ENCODE results near the gene SLC26A9.

SLC26A9 gene

GRCh38 chr1:205972491-205973168 is 29.4 kb upstream of the SLC26A9 start:
- DNase-seq (ENCODE audit: low spot score): no peak

- no peak for DNase-seq (ENCODE audit: low spot score)
Measured at GRCh38 chr1:205972081-205972480, 28.8 kb upstream of the SLC26A9 start.

- DNase-seq (ENCODE audit: low spot score): no peak
Measured at GRCh38 chr1:205971082-205971481, 27.8 kb upstream of the SLC26A9 start.

GRCh38 chr1:205970486-205970885 is 27.2 kb upstream of the SLC26A9 start:
- DNase-seq (ENCODE audit: low spot score): no peak

DNA sequence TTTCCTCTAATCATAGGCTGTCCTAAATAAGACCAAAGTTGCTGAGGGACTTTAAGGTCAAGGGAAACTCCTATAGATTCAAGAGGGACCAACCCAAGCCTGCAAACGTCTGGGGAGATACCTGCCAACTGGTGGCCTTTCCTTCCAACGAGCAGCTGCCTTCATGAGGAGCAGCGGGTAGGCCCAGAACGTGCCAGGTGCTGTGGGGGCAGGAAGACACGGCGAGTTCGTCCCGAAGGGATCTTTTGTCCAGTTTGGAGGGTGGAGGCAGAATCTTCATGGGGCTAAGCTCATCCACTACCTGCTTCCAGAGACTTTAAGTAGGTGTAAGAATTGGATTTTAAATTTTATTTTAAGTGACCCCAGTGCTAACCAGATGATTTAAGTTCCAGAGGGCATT is 26.0 kb upstream of the SLC26A9 start:
- DNase-seq (ENCODE audit: low spot score): no peak

GRCh38 chr1:205967554-205968335 is 24.5 kb upstream of the SLC26A9 start:
- no peak for DNase-seq (ENCODE audit: low spot score)

- no peak for DNase-seq (ENCODE audit: low spot score)
Measured at GRCh38 chr1:205965036-205965884, 22.0 kb upstream of the SLC26A9 start.

DNA sequence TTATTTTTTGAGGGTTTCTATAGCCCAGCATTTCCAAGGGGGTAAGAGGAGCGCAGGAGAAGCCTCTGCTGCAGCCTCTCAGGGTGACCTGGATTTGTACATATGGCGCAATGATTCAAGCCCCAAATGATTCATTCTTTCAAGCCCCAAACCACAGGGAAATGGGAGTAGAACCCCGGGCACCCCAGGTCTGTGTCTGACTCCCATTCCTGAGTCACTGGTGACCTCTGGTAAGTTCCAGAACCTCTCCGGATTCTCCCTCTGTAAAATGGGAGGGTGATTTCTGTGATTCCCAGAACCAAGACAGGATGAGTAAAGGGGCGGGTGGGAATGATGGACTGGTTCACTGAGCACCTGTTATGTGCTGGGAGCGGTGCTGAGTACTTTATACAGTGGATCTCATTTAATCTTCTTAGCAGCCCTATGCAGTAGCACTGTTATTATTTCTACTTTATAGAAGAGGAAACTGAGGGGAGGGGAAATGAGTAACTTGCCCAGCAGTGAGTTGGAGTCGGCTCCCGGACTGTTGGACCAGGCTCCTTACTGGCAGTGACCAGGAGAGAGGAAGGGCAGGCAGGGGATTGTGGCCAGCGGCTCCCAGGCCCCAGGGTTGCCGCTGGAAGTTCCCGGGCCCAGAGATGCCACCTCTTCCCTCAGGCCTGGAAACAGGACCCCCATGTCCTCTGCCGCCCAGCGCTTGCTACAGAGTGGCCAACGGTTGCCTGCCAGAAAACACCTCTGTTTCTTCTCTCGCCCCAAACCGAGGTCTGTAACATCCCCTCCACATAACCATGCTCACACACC is 20.3 kb upstream of the SLC26A9 start:
- no peak for DNase-seq (ENCODE audit: low spot score)

DNA sequence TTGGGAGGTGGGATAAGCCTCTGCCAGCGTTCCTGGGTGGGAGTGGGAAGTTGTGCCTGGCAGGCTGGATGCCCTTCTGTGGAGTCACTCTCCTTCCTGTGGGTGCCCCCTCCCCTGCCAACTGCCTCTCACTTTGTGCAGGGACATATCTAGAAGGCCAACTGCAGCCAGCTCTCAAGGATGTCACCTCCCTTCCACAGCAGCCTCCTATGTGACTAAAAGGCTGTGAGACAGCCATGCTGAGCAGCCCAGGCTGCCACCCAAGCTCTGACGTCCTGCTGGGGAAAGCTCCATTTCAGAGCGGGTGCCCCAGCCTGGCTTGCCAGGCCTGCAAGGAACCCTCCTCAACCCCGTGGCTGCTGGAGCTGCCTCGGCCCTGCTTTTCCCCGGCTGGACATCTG is 19.6 kb upstream of the SLC26A9 start:
- no peak for DNase-seq (ENCODE audit: low spot score)

GRCh38 chr1:205961991-205962820 is 18.9 kb upstream of the SLC26A9 start:
- DNase-seq (ENCODE audit: low spot score): no peak

DNA sequence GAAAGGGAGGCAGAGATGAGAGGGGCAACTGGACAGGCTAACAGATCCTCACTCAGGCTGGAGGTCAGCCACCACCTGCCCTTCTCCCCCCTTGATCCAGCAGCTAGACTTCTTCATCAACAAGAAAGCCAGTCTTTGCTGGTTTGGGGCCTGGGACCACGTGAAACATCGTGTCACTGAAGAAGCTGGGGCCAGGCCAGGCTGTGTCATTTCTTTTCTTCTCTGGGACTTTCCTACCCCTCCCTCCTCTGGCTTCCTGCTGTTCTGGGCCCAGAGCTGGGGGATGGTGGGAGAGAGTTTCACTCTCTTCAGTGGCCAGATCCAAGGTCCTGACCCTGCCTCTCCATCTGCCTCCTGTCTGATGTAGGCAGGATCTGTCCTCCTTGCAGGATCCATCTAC is 18.1 kb upstream of the SLC26A9 start:
- no peak for DNase-seq (ENCODE audit: low spot score)

GRCh38 chr1:205959789-205960188 is 16.5 kb upstream of the SLC26A9 start:
- DNase-seq (ENCODE audit: low spot score): no peak

GRCh38 chr1:205955499-205955898 is 12.2 kb upstream of the SLC26A9 start:
- DNase-seq (ENCODE audit: low spot score): no peak

- DNase-seq (ENCODE audit: low spot score): no peak
Measured at GRCh38 chr1:205954819-205955404, 11.7 kb upstream of the SLC26A9 start.

DNA sequence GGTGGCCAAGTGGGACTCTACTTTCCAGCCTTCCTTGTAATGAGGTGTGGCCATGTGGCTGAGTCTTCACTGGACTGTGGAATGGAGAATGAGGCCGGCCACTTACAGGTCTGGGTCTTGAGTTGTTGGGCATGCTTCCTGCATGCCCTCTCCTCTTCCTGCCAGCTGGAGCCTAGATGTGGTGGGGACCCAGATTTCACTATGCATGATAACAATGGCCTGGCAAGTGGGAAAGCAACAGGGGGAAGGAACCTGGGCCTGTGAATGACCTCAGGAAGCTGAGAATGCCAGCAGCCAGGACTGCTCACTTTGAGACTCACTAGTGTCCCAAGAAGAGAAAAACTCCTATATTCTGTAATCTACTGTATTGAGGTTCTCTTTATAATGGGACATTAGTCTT is 8.5 kb upstream of the SLC26A9 start:
- DNase-seq (ENCODE audit: low spot score): no peak

GRCh38 chr1:205950826-205951549 is 7.7 kb upstream of the SLC26A9 start:
- DNase-seq (ENCODE audit: low spot score): peak; percentile 55

- DNase-seq (ENCODE audit: low spot score): no peak
Measured at GRCh38 chr1:205950280-205950679, 7.0 kb upstream of the SLC26A9 start.

DNA sequence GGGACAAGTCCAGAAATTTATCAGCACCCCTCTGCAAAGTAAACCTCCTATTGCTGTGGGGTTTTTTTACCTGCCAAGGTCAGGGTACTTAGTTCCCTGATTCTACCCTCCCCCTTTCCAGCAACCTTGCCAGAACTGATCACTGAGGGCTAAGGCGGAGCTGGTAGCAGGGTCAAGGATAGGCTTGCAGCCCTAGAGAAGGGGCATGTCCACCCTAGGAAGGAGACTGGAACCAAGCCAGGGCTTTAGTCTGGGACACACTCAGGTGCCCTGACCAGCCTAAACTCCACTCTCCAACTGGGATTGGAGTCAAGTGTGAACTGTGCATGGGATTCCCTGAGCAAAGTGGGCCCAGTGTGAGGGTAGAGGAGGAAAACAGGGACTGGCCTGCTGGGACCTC is 6.5 kb upstream of the SLC26A9 start:
- DNase-seq (ENCODE audit: low spot score): no peak

DNA sequence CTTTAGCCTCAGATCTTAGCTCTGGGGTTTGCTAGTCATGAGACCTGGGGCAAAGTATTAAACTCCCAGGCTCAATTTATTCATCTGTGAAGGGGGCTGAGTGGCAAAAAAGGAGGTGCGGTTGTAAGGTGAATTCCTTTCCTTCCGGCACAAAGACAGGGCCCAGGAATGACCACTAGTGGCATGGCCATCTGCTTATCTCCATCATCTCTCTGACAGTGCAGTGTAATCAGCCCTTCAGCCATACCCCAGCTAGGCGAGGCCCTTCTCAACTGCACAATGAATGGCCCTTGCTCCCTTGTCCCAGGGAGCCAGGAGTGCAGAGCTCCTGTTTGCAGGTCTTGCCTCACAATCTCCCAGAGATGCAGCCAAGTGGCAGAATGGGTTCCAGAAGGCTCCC is 5.6 kb upstream of the SLC26A9 start:
- no peak for DNase-seq (ENCODE audit: low spot score)

DNA sequence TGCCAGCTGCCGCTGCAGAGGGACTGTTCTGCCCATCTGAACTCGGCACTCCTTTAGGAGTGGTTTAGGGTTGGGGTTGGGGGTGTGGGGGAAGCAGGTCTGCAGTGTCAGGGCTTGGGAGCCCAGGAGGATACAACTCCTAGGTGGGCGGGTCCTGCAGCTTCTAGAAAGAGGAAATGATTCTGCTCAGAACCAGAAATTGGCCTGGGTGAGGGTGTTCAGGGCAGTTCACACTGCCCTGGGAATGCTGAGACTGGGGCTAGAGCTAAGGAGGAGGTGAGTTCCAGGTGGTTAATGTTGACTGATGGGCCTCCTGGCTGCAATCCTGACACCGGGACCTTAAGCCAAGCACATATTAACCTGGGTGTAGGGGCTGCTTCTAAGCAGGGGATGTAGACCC is 4.8 kb upstream of the SLC26A9 start:
- DNase-seq (ENCODE audit: low spot score): no peak
